NOMO-1 (cell line): ENCODE measurements around the gene CACNA1I.
"Not testable (repeated sequence)": the region's sequence is repeated elsewhere in the genome, so short reads cannot be mapped to it uniquely, and the experiment has no call there.

Experiments used
- DNase-seq, 2 experiments: peaks; one replicate each; lab custom pipeline; 2025; ENCODE audit not compliant: unreplicated experiment in 2 of 2; lab: John Stamatoyannopoulos, UW

The CACNA1I gene

DNA sequence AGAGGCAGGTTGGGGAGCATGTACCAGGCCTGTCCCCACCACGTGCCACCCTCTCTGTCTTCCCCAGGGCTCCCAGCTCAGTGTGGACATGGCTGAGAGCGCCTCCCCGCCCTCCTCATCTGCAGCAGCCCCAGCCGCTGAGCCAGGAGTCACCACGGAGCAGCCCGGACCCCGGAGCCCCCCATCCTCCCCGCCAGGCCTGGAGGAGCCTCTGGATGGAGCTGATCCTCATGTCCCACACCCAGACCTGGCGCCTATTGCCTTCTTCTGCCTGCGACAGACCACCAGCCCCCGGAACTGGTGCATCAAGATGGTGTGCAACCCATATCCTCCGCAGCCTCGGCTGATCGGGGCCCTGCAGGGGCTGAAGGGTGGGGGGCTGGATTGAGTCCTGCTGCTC, at the start of gene CACNA1I:
Gene CACNA1I, plus strand, starts transcription at position 89 of the 400 bp plus-strand sequence. Its CDS starts 0 bp downstream, at position 89.
- no peak for DNase-seq

DNA sequence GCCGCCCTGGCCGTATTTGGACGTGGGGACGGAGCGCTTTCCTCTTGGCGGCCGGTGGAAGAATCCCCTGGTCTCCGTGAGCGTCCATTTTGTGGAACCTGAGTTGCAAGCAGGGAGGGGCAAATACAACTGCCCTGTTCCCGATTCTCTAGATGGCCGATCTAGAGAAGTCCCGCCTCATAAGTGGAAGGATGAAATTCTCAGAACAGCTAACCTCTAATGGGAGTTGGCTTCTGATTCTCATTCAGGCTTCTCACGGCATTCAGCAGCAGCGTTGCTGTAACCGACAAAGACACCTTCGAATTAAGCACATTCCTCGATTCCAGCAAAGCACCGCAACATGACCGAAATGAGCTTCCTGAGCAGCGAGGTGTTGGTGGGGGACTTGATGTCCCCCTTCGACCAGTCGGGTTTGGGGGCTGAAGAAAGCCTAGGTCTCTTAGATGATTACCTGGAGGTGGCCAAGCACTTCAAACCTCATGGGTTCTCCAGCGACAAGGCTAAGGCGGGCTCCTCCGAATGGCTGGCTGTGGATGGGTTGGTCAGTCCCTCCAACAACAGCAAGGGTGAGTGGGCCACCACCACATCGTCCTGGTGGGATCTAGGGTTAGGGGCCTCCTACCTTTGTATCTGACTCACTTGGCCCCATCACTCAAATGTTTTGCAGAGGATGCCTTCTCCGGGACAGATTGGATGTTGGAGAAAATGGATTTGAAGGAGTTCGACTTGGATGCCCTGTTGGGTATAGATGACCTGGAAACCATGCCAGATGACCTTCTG, 49.3 kb upstream of the CACNA1I start:
- DNase-seq: peak in 1 of 2 experiments; percentile 61

DNA sequence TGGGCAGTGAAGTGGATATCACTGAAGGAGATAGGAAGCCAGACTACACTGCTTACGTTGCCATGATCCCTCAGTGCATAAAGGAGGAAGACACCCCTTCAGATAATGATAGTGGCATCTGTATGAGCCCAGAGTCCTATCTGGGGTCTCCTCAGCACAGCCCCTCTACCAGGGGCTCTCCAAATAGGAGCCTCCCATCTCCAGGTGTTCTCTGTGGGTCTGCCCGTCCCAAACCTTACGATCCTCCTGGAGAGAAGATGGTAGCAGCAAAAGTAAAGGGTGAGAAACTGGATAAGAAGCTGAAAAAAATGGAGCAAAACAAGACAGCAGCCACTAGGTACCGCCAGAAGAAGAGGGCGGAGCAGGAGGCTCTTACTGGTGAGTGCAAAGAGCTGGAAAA, 48.5 kb upstream of the CACNA1I start:
- DNase-seq: not testable (repeated sequence)

DNA sequence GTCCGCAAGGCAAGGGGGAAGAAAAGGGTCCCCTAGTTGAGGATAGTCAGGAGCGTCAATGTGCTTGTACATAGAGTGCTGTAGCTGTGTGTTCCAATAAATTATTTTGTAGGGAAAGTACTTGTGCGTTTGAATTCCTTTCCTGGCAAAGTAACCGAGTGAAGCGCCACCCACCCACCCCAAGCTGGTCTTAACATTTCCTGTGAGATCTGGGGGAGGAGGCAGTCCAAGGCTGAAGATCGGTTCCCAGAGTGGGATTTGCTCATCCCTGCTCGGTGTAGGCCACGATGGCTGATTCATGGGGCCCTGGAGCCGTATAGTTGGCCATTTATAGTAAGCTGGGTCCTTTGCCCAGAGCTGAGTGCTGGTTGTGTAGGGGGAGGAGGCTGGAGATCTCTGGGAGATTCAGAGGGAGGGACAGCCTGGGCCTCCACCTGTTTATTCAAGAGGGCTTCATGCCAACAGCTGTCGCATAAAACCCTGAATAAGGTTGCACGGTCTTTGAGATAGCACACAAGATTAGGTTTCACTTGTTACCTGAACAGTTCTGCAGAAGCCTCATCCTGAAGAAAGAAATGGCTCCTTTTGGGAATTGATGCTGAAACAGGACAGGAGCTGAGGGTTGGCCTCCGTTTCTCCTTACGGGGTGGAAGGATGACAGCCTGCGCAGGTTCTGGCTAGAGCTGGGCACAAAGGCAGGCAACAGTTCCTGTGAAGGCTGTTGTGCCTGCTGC, 47.8 kb upstream of the CACNA1I start:
- DNase-seq: no peak

DNA sequence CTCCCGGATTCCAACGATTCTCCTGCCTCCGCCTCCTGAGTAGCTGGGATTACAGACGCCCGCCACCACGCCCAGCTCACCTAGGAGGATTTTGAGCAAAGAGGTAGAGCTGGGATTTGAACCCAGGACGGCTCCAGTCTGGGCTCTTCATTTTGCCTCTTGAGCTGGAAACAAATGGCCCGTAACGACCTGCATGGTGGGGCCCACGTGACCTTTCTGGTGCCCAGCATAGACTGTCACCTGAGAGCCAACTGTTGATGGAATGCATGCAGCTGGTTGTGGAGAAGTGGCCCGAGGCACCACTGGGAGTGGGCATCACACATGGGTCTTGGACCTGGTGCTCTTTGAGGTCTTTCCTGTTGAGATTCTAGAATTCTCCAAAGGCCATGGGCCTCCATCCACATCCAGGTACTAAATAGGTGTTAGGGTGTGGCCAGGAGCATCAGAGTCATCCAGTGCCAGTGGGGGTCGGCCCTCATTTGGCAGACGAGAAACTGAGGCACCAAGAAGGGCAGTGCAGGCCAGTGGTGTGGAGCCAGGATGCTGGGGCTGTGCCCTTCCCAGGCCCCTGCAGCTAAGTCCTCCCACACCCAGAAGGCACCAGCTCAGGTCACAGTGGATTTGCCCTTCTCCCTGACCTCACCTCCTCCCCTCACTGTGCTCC, 46.3 kb upstream of the CACNA1I start:
- DNase-seq: no peak

DNA sequence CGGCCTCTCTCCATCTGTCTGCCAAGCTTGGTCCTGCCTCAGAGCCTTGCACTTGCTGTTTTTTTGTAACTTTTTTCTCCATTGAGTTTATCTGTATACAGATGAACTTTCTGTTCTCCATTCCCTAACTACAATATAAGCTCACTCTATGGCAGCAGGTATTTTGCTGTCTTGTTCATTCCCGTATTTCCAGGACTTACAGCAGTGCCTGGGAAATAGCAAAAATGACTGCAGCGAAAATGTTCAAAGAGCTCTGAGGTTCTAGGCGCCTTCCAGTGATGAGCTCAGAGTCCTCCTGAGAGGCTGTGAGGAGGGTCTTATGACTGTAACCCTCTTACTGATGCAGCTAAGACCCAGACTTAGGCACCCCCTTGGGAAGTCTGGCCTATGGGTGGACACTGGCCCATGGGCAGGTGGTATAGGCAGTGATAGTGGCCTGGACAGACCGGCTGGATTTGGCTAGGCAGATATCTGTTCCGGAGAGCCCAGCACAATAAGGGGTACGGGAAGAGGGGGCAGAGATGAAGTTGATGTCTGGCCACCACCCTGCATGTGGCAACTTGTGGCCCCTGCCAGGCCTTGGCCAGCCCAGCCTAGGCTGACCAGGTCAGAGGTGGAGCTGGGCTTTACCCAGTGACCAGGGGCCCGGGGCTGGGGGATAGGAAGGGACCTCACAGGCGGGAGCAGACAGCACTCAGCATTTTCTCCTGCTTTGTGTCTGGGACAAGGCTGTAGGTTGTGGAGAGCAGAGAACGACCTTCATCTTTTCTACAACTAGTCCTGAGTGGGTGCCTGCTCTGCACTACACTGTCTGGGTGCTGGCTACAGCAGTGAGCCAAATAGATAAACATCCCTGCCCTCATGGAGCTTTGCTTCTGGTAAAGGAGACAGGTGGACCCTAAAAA, 45.5 kb upstream of the CACNA1I start:
- DNase-seq: no peak

DNA sequence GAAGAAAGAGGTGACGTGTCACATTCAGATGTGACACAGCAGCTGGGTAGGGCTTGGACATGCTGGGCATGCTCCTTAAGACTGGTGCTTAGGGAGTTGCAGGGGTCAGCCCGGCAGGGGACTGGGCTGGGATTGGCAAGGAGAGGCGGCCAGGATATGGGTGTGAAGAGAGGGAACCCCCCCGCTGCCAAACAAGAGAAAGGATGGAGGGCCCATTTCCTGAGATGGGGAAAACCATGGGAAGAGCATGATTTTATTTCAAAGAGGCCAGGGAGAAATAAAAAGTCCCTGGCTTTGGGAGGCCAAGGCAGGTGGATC, 44.9 kb upstream of the CACNA1I start:
- DNase-seq: no peak

DNA sequence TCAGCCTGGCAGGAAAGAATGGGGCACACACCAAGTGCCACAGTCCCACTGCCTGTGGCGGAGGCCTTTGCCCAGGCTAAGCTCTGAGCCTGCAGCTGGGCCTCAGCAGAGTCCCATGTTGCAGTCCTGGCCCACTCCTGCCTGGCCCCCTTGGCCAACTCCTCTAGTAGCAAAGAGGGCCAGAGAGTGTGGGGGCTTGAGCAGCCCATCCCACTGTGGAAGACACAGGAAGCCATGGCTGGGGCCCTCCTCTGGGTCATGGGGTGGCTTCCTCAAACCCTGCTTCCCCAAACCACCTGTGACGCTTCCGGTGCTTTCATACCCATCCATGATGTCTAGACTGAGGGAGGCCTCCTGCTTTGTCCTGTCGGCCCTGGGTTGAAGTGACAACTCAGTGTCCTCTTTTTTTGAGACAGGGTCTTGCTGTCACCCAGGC, 43.8 kb upstream of the CACNA1I start:
- DNase-seq: peak in 1 of 2 experiments; percentile 42

DNA sequence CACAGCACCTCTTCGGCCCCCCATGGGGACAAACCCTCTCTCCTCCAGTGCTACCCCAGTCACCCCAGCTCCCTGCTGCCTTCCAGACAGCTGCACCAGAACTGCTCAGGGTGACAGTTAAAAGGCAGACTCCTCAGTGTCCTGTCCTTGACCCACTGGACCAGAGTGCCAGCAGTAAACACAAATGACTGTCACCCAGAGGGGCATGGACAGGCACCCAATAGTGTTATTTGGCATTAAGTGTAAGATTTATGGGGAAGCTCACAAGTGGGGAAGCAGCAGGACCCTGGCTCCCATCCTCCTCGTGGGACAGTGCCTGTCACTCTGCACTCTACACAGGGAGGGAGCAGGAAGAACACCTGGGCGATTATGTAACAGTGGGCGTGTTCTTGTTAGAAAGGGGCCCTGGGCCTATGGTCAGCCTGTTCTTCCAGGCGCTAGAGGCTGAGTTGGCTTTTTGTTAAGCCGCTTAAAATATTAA, 43.0 kb upstream of the CACNA1I start:
- no peak for DNase-seq

DNA sequence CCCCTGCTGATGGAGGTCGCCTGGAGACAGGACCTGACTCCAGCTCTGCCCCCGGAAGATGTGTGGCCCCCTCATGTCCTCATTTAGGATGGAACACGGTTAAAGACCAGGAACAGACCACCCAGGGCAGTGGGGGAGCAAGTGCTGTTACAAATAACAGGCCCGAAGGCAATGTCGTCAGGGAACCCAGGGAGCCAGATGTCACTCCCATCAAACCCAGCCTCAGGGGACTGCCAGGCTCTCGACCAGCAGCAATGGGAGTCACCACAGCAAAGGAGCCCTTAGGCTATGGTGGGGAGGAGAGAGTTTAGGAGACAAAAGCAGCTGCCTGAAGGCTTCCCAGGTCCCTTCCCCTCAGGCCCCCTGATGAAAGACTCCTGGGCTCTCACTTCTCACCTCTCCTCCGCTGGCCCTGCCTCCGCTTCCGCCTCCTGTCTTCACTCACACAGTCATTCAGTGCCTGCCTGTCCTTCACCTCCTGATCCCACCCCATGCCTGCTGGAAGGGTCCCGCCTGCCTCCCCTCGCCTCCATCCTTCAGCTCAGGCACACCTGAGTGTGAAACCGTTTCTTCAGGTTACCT, 42.4 kb upstream of the CACNA1I start:
- DNase-seq: no peak

DNA sequence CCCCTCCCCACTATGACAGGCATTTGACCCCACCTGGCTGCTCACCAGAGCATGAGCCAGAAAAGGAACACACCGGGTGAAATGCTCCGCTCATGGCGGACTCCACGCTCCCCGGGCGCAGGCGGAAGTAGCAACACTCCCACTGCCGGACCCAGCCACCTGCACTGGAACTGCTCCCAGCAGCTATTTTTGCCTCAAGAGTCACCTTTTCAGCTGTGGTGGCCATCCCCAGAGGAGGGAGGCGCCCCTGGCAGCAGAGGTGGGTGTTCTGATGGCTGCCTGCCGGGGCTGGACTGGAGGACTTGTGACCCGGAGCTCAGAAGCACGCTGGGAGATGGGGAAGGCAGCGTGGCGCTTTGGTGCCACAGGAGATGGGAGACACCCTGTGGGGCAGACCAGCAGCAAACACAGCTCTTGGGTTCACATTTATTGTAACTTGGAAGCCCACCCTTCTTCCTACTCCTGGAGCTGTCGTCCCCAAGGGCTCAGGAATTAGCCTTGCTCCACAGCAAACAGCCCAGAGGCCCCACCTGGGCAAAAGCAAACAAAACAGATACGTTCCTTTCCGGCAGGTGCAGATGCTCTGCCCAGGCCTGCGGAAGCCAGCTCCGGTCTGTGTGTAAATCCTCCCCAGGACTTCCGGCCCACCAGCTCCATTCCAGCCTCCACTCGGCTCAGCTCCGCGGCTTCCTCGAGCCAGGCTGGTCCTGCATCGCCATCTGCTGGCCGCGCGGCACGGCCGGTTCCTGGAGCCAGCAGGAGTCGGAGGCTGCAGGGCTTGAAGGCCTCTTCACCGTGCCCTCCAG, 41.7 kb upstream of the CACNA1I start:
- DNase-seq: peak; percentile 83 to 91

DNA sequence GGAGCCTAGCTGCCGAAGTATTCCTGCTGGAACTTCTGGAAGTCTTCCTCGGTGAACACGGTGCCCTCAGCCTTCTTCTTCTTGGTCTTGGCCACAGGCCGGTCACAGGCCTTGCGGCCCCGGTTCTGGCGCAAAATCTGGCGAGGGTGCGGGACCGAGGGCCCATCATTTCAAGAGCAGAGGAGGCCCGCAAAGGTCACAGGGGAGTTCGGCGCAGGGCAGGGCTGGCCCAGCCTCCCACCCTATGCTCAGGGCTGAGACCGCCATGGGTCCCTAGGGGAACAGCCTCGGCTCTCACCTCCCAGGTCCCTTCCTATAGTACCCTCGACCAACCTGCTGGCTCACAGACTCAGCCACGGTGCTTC, 41.1 kb upstream of the CACNA1I start:
- DNase-seq: no peak

DNA sequence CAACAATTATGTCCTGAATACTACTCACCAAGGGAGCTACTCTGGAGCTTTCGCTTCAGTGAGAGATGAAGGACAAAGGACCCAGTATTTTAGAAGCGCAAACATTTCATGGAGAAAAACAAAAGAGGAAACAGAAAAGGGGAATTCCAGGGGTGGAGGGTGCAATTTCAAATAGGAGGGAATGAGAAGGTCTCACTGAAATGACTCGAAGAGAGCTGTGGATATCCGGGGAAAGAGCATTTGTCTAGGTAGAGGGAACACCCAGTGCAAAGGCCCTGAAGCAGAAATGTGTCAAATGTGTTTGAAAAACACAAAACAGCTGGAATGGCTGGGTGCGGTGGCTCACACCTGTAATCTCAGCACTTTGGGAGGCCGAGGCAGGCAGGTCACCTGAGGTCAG, 40.4 kb upstream of the CACNA1I start:
- no peak for DNase-seq

DNA sequence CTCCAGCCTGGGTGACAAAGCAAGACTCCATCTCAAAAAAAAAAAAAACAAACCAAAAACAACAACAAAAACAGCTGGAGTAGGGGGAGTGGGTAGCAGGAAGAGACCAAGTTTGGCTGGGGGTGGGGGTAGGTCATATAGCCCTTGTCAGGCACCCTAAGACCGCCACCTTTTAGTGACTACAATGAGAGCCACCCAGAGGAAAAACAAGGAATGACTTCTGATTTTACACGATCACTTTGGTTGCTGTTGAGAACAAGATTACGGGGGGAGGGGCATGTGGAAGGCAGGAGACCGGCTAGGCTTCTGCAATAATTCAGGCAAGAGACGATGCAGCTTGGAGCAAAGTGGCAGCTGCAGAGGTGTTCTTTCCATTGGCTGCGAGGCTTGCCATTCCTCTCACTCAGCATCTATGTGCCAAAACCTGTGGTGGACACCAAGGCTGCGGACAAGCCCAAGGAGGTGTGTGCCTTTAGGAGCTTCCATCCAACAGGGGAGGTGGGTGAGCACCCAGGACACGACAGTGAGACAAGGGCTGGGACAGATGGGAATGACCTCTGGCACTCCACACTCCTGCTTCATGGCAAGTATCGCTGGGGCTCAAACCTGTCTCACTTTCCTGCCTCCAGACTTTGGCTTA, 39.7 kb upstream of the CACNA1I start:
- peak; percentile 63 to 79 for DNase-seq

DNA sequence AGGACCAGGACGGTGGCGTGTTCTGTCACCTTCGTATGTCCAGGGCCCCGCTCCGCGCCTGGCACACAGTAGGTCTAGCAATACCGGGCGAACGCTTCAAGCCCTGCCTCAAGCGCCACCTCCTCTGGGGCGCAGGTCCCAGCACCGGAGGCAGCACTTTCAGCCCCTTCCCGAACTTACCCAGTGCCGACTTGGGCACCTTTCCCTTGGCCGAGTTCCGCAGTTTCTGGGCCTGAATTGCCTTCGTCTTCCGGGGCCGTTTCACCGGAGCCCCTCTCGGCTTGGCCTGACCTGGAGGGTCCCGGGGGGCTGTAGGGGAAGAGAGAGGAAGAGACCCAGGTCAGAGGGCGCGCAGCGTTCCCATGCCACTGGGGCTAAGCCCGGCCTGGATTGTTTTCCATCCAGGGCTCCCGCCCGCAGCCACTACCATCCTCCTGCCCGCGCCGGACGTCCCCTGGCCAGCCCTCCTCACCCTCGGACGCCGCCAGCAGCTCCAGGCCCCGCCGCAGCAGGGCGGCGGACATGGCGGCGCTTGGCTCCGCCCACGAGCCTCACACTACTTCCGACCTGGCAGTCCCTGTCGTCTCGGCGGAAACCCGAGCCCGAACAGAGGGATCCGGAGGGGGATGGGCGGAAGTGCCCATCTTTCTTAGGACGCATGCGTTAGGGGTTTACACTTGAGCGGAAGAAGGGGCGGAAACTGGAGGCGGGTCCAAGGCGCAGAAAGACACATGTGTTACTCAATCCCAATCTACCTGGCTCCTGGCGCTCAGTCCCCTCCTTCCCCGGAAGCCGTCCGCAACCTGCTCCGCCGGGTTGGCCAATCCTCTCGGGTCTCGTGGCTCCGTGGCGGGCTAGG, 38.1 kb upstream of the CACNA1I start, which contains the start of gene RPS19BP1:
Gene RPS19BP1, minus strand, starts transcription at position 534 of the 859 bp plus-strand sequence. Its CDS starts 10 bp downstream, at position 524.
- peak; percentile 100 for DNase-seq

DNA sequence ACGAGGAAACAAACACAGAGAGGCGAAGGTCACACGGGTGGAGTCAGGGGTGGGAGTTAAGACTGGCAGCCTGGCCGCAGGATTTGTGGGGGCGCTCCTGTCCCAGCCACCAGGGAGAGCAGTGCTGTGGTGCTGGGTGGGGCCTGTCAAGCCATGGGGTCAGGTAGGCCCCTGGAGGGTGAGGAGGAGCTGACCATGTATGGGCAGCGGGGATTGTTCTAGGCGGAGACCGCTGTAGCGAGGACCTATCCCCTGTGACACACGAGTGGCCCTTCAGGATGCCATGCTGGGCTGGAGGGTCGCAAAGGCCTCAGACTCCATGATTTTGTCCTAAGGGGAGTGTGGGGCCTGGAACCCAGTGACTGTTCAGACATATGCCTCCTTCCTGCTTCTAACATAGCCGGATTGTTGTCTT, 36.5 kb upstream of the CACNA1I start:
- DNase-seq: no peak

DNA sequence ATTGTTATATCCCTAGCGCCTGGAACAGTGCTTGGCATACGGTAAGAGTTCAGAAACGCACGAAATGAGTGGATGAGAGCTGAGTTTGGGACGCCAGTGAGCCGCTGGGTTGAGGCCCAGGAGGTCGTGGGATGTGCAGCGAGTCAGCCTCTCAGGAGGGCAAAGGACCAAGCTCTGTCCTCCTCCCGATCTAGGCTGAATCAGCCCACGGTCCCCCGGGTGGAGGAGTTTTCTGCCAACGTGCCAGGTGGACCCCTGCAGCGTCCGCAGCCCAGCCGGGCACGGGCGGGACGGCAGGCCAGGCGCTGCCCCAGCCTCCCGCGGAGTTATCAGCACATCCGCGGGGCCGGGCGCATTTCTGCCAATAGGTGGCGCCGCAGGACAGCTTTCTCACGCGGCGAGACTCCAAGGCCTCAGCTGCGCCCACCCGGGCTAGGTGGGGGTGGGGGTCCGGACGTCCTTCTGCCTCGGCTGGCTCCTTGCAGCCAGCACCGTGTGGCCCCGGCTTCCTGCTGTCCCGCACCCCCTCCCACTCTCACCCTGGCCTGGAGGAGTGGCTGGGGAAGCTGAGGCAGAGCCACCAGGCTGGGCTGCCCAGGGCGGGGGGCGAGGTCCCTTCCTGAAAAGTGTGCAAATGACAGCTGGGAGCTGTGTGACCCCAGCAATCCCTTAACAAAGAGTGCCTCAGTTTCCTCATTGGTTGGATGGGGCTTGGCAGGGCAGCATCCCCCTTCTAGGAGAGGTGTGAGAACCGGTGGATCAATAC, 35.8 kb upstream of the CACNA1I start:
- DNase-seq: peak in 1 of 2 experiments; percentile 23
